HG03159 (cell line): Measurements from ENCODE around the gene GHR.

Experiments used
- ATAC-seq: cut with Tn5 transposase; IDR thresholded peaks from one replicate; pipeline ENCODE4 v1.9.1; 2021; ENCODE audit warnings: mild to moderate bottlenecking, moderate library complexity; ENCODE audit not compliant: unreplicated experiment

GHR gene

DNA sequence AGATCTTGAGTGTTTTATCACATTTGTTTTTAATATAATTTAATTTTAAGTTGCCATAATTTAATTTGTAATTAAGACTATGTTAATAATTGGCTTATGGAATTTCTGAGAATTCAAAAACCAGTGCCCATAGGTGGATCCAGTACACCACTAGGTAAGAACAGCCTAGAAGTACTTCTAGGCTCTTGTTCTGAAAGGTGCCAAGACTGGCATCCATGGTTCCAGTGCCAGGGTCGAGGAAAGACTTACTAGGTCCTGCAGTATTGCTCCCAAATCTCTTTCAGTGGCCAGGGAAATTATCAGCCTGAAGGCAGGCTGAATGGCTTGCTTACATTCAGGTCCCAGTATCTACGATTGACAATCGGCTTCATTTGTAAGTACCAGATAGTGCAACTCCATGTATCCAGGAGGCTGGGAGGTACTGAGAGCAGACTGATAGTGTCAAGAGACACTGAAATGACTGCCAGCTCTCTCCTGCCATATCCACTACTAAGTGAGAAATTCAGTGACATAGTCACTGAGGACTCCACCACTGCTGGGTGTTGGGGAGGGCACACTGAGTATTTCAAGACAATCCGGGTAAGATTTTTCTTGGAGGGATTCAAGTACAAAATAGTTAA is 174.2 kb downstream of the GHR start:
- ATAC-seq, result no peak

DNA sequence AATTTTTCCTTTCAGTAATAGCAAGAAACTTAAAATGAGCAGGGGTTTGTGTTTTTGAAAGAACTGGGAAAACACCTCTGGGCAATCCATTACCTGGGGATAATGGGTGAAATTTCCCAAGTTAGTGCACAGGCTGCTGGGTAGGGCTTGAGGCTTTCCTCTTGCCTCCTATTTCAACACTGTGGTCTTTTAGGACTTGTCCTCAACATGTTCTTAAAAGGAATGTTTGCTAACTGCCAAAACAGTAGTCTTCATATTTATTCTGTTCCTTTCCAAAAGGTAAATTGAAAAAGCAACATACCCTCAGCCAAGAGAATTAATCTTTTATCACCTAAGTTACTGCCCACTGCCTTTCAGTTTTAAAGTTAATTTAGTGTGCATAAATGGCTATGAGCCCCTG is 175.1 kb downstream of the GHR start:
- no peak for ATAC-seq

DNA sequence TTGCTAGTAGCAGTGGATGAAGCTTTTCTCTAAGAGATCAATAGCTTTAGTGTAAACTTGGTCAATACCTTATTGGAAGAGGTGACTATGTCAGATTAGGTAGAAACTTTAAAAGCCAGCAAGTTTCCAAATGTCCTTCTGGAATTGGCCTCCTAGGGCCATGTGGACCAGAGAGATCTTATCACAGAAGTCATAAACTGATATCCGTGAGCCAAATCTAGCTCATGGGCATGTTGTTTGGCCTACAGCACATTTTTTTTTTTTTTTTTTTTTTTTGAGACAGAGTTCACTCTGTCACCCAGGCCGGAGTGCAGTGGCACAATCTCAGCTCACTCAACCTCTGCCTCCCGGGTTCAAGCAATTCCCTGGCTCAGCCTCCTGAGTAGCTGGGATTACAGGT is 175.9 kb downstream of the GHR start:
- no peak for ATAC-seq

DNA sequence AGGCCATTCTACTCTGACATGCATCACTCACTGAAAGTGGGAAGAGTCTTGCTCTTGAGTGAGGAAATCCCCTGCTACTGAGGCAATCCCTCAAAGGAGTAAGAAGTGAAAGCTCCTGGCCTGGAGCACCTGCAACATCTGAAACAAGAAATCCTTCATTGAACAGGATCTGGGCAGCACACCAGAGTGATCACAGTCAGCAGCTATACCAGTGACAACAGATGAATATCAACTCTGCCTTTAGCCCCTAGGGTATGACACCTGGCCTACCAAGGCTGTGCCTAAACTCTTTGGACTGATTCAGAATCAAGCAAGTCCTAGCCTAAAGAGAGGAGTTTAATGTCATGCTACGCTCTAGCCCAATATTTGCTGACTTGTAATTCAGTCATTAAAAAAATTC is 177.2 kb downstream of the GHR start:
- no peak for ATAC-seq

DNA sequence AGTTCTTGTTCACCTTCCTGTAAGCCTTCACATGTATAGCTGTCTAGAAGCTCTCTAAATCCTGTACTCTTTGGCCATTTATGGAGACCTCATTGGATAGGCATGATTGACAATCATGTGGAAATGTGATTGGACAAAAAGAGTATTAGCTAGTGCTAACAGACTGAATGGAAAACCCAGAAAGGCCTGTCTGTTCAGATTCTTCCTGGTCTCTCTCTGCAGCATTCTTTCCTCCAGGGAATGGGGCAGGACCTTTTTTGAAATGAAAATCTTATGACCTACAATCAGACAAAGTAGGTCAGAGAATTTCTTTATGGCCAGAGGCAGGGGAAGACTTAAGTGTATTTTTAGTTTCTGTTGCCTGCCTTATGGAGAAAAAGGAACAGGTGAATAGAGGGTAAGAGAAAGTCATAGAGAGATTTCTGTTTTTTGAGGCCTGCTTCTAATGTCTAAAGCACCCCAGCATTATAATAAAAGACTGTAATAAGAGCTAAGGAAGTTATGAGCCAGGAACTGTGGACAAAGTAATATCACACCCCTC is 181.0 kb downstream of the GHR start:
- no peak for ATAC-seq

DNA sequence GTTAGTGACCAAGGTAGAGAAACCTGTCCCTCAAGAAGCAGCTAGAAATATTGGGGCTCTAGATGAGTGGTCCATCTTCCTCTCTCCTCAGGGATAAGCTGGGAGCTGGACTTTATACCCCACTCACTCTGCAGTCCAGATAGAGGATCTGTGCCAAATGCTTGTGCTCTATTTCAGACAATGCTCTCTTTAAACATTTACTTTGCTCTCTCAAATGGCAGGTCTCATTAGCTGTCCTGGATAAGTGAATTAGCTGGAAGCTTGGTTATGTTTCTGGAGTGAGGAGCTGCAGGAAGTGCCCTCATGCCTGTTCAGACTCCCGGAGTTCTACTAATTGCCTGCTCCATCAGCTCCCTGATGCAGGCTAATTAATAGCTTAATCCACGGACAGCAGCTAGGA is 182.3 kb downstream of the GHR start:
- ATAC-seq, result no peak

DNA sequence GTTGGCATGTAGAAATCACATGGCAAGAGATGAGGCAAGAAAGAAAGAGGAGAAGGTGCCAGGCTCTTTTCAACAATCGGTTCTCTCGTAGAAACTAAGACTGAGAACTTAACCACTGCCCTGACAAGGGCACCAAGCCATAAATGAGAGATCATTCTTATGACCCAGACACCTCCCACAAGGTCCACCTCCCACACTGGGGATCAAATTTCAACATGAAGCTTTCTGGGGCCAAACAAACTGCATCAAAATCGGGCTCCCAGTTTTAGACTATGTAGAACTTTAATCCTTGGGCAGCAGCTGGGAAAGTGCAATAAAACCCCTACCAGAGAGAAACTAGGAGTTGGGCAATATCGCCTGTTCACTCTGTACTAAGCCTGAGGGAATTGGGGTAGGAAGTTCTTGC is 183.2 kb downstream of the GHR start:
- ATAC-seq, result no peak

- ATAC-seq, result no peak
Observed at GRCh38 chr5:42611437-42611836, 188.2 kb downstream of the GHR start.

- ATAC-seq, result no peak
Observed at GRCh38 chr5:42612750-42613366, 189.6 kb downstream of the GHR start.

- ATAC-seq, result no peak
Observed at GRCh38 chr5:42614509-42614908, 191.3 kb downstream of the GHR start.

DNA sequence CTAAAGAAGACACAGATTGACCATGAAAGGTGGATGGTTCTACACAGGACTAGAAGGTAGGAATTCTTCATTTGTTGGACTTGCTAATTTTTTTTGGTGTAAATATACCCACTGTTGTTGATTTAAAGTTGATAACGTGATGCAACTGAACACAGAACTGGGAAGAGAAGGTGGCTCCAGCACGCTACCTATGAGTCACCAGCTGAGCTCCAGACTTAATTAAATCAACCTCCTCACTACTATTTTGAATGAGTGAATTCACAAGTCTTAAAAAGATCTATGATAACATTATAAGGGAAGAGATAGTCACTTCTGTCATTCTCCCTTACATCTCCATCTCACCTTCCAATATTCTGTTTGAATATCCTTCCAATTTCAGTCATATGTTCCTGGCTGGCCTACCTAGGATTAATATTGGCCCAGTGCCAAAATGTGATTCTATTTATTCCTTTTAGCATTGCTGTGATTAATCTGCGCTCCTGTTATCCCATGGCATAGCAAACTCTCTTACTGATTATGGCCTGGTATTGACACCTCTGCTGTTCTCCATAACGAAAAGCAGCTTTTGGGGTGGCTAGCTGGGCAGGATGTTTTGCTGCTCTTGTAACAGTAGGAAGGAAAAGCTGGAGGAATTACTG is 197.5 kb downstream of the GHR start:
- ATAC-seq, result no peak

DNA sequence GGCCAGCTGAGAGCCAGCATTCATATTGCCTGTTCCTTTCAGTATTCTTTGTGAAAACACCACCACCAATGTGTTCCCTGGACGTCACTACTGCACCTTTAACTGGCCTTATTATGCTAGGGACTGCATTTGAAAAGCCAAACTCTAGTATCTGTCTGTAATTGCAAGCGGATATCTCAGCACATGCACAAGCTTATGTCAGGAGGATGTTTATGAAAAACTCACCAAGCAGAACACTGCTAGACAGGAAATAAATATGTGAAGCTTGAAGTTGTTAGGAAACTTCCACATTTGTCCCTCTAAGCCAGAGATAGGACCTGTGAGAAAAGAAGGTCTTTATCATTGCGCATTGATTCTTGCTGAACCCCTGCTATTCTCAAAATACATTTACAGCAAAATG is 198.0 kb downstream of the GHR start:
- ATAC-seq, result no peak

DNA sequence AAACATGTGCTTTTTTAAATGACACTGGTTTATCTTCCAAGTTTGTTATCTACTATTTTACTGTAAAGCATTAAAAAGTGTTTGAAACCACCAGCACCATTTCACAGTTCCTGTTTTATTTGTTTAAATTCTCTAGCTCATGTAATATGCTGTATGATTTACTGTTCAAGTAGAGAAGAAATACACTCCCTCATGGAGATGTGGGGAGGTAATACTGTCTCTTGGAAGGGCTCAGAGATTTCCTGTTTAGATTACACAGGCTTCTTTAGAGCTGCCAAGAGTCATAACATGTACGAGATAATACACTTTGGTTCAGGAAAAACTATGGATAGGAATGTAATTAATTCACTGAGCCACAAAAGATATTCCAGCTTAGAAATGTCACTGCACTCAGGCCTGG is 198.4 kb downstream of the GHR start:
- no peak for ATAC-seq

- ATAC-seq, result no peak
Observed at GRCh38 chr5:42624912-42625311, 201.7 kb downstream of the GHR start.

DNA sequence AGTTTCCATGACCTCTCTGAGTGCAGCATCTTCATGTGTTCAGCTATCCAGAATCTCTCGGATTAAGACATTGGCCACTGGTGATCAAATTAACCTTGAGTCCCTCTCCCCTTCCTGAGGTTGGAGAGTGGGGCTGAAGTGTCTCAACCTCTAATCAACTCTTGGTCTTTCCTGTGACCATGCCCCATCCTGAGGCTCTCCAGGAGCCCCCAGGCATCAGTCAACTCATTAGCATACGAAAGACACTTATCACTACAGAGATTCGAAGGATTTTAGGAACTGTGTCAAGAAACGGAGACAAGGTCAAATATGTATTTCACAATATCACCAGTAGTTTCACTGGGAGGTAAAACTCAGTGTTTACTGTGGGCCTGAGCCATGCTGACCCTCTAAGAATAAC is 203.2 kb downstream of the GHR start:
- no peak for ATAC-seq

- ATAC-seq, result no peak
Observed at GRCh38 chr5:42628821-42629220, 205.6 kb downstream of the GHR start.

DNA sequence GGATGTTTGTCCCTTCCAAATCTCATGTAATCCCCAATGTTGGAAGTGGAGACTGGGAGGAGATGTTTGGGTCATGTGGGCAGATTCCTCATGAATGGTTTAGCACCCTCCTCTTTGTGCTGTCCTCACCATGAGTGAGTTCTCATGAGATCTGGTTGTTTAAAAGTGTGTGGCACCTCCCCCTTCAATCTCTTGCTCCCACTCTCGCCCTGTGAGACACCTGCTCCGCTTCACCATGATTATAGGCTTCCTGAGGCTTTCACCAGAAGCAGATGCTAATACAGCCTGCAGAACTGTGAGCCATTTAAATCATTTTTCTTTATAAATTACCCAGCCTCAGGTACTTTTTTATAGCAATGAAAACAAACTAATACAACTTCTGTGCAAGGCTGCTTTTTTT is 206.0 kb downstream of the GHR start:
- ATAC-seq, result no peak

DNA sequence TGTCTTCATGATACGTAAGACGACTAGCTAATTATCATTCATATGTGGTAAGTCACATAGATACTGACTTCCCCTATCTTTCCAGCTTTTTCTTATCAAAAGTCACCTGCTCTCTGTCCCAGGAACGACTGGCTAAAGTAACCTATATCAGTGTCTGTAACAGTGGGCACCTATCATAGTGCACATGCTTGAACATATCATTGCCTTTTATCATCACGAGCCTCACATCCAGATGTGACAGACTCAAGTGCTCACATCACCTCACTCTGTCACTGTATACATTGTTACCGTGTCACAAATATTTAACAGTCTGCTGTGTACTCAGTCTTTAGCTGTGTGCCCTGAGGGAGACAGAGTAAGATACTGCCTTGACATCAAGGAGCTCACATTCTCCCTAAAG is 208.0 kb downstream of the GHR start:
- no peak for ATAC-seq

GRCh38 chr5:42632354-42632900 is 209.2 kb downstream of the GHR start:
- ATAC-seq, result no peak

- no peak for ATAC-seq
Observed at GRCh38 chr5:42634575-42634974, 211.3 kb downstream of the GHR start.

DNA sequence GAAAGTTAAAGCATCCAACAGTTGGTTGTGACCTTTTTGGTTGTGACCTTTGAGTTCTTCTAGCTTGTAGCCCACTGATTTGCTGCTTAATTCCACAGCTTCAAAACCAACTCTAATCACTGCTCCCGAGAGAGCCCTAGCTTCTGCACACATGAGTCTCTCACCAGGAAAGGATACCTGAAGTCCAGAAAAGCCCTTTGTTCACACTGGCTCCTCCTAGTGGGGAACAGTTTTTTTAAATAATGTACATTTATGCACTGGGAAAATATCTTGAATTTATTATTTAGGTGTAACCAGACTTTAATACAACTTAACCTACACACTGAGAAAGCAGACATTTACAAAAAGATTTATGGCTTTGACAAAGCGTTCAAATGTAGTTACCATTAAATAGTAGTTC is 213.2 kb downstream of the GHR start:
- ATAC-seq, result no peak

DNA sequence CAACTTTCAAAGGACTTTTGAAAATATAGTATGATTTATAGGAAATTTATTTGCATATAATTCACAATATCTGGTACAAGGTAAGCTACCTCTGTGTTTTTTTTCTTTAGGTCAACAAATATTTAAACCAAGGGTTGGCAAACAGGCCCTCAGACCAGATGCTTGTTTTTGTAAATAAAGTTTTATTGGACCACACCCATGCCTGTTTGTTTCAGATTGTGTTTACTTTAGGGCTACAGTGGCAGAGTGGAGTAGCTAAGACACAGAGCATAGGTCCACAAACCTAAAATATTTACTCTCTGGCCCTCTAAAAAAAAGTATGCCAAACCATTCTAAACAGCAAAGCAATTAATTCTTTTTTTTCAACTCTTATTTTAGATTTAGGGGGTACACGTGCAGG is 213.7 kb downstream of the GHR start:
- ATAC-seq, result no peak
